Ramos (cell line): ENCODE data around the gene SASH1.

ENCODE experiments used
- in situ Hi-C: fragments of 300-500 bp; cut with MboI; formaldehyde crosslinking; loops from one replicate; pipeline ENCODE4 v1.14.3; 2022; ENCODE audit warnings: low sequenced_read_pairs; ENCODE audit not compliant: unreplicated experiment

Gene SASH1

DNA sequence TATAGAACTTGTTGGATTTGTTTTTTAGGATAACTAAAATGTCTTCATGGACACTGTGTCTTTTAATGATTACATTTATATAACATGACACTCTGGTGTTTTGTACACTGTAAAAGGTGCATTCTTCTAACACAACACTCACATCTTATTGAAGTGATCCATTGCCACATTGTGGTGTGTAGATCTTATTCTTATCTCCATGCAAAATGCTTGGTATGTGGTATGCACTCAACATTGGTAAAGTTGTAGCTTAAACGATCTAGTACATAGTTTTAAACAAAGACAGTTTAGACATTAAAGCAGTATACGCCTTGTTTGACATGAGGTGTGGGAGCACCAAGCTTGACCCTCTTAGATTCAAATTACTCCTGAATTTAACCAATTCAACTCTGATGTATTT, 84.7 kb downstream of the SASH1 start:
- in situ Hi-C loops = no loop called here

DNA sequence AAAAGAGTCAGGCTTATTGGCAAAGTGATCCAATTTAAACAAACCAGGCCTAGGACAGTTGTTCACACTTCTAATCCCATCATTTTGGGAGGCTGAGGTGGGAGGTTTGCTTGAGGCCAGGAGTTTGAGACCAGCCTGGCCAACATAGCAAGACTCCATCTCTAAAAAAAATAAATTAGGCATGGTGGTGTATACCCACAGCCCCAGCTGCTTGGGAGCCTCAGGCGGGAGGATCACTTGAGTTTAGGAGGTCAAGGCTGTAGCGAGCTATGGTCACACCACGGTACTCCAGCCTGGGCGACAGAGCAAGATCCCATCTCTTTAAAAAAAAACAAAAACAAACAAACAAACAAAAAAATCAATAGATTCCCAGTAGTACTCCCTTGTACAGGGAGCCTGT, 86.8 kb downstream of the SASH1 start:
- in situ Hi-C loops = no loop called here

DNA sequence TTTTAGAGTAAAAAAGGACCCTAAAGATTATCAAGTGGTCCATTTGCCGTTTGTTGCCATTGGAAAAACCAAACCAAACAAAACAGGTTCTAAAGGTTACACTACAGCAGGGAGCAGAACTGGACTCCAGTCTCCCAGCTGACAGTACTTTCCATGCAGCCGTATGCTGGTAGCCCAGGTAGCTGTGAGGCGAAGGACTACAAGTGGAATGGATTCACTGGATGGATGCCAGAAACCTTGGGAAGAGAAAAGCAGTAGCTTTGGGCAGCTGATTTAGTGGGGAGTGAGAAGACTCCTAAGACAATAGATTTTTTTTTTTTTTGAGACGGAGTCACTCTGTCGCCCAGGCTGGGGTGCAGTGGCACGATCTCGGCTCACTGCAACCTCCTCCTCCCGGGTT, 88.3 kb downstream of the SASH1 start:
- in situ Hi-C loops = no loop called here

DNA sequence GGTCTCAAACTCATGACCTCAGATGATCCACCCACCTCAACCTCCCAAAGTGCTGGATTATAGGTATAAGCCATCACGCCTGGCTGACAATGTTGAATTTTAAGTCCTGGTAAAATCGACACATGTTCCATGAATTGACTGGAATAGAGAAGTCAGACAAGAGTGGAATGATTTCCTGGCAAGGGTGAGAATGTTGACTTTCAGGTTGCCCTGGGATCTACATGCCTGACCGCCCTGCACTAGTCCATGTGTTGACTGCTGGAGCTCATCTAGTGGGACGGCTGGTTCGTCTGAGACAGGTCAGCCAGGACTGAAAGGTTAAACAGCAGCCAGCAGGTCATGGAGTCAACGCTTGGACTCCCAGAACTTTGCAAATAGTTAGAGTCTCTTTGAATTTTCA, 88.8 kb downstream of the SASH1 start:
- in situ Hi-C loops = no loop called here

DNA sequence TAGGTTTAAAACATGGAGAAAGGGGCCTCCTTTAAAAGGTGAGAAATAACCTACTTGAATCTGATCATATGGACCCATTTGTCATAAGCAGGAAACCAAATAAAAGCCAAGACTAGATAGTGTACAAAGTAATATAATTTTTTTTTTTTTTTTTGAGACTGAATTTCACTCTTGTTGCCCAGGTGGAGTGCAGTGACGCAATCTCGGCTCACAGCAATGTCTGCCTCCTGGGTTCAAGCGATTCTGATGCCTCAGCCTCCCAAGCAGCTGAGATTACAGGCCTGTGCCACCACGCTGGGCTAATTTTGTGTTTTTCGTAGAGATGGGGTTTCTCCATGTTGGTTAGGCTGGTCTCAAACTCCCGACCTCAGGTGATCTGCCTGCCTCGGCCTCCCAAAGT, 89.2 kb downstream of the SASH1 start:
- in situ Hi-C loops = no loop called here

DNA sequence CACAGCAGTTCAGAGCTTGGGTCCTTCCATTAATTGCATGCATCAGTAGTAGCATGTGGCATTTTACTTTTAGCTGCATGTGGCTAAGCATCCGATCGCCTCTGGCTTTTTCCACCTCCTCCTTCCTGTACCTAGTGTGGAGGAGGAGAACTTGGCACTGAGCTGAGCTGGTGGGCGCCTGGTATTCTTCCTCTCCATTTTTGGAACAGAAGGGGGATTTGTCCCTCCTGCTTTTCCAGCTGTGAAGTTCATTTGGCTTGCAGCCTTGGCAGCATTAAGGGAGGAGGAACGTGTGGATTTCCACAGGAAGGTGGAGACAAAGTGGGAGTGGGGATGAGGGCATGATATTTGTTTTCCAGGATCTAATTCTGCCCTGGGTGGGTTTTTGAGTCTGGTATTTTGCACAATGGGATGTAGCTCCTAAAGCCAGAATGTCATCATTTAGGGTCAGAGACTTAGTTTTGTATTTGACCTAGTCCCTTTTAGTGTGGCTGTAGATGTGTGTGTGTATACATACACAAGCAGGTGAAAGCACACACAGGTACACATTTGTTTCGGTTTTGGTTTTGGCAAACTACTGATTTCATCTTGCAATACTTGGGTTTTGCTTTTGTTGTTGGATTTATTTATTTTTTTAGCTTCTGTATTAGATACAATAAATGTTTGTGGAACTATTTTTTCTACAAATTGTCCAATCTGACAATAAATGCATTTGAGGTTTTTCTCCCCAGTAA, 90.0 kb downstream of the SASH1 start:
- in situ Hi-C loops = no loop called here

DNA sequence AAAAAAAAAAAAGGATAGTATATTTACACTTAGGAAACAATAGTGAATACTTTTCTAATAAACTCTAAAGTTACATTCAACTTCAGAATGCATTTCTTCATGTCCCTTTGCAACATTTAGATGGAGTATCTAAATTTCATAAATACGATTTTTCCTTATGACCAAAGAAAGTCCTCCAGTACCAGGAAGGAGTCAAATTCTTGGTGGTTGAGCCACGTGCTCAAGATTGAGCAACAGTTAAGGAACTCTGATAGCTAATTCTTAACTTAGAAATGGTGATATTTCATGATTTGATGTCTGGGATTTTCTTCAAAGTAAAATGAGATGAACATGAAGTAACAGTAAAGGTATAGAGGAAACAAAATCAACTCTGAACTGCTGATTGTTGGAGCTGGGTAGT, 92.7 kb downstream of the SASH1 start:
- in situ Hi-C loops = no loop called here

DNA sequence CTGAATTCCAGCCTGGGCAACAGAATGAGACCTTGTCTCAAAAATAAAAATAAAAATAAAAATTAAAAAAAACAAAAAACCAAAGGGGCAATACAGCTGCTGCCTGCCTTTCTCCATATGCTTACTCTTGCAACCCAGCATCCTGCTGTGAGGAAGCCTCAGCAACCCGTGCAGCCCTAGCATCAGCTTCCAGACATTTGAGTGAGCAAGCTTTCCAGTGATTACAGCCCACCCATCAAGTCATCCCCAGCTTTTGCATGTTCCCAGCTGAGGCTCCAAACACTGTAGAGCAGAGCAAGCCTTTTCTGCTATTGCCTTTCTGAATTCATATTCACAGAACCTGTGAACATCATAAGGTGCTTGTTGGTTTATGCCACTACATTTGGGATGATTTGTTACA, 93.8 kb downstream of the SASH1 start:
- in situ Hi-C loops = no loop called here

DNA sequence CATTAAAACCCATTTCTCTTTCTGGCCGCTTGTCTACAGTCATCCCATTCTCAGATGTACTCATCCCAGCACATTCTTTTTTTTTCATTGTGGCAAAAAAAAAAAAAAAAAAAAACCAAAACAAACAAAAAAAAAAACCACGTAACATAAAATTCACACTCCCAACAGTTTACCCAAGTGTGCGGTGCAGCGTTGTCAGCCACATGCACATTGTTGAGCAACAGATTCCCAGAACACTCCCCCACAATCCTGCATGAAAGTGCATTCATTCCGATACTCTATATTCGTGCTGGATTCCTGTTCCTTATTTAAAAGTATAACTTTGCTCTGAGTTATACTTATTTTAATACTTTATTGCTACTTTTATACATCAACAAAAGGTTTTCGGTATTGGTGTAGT, 96.0 kb downstream of the SASH1 start:
- in situ Hi-C loops = no loop called here

DNA sequence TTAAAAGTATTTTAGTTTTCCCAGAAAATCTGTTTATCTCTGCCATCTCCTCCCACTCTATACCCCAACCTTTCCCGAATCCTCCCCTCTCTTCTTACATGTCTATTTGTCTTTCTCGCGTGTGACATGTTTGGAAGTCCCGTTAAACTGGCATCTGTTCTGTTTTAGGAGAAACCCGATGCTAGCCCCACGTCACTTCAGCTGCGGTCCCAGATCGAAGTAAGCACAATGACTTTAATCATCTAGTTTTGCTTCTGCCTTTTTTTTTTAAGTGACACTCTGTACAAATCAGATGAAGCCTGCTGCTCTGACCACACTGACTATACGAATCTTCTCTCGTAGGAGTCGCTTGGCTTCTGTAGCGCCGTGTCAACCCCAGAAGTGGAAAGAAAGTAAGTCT, 97.4 kb downstream of the SASH1 start:
- in situ Hi-C loops = no loop called here

DNA sequence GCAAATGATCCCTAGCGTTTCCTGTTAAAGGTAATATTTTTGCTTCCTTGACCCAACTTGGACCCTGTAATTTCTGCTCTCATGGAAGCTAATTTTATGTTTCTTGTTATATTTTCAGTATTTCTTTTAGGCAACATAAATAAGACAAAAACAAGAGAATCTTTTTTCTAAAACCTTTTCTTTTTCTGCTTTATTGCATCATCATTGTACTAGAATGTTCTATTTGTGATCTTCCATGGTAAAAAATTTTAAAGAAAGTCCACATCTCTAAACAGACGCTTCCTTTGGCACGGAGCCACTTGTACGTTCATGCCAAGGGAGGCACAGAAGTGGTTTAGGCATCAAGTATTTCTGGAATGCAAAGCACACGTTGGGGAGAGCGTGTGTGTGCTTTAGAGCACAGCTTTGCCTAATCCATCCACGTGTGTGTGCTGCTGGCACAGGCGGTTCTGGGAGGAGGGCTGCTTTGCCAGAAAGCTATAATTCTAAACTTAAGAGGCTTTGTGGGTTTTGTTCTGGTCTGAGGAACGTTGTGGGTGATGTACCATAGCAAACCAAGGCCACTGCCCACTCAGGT, 98.3 kb downstream of the SASH1 start:
- in situ Hi-C loops = no loop called here

DNA sequence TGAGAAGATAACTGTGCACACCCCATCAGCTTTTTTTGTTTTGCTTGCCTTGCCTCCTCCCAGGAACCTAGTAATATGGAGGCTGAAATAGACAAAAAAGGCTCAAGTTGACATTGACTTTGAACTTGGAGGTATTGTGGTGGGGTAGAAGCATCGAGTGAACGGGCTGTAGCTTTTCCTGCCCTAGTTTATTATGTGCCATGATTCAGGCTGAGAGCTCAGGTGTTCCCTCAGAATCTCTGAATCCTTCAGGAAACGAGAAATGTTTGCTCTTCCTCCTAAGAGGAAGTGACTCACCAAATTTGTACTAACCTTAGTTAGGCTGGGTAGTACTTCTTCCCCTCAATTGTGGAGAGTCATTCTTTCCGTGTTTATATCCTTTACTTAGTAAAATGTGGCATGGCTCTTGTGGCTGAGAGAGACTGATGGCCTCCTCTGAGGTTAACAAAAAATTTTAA, 98.8 kb downstream of the SASH1 start:
- in situ Hi-C loops = no loop called here

DNA sequence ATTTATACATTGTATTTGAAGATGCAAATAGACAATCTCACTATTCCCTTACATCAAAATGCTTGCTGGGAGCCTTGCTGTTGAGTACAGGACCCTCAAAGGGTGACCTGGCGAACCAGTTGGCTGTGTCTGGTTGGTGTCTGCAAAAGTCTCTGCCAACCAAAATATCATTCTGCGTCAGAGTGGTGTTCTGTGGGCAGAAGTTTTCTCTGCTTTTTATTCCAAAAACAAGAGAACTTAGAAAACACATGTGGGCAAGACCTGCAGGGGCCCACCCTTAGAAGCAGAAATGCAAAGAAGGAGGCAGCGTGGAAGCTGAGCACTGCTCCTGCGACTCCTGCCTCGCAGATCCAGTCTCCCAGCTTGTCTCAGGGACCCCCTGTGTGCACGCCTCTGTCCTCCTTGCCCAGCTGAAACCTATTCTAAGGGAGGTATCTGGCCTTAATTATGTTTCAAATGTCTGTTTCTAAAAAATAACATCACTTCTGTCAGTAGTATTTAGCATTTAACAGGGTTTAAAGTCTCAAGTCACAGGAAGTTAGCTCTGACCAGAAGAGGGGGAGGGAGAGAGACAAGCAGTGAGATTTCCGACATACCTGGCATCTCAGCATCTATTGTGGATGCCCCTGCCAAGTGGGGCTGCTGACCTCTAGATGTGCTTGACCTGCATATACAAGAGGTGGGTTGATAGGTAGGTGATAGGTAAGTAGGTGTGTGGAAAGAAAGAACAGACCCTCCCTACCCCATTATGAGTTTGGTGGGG, 101.3 kb downstream of the SASH1 start:
- in situ Hi-C loops = no loop called here

DNA sequence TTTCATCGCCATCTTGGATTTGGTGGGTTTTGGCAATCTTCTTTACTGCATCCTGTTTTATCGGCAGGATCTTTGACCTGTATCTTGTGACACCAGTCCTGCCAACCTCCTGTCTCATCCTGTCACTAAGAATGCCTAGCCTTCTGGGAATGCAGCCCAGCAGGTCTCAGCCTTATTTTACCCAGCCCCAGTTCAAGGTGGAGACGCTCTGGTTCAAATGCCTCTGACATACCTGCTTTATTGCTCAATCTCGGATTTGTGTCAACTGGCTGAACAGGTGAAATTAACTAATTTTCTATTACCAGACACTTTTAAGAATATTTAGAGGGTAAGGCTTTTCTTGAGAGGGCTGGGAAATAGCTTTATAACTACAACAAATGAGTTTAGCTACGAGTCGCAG, 102.5 kb downstream of the SASH1 start:
- in situ Hi-C loops = no loop called here

DNA sequence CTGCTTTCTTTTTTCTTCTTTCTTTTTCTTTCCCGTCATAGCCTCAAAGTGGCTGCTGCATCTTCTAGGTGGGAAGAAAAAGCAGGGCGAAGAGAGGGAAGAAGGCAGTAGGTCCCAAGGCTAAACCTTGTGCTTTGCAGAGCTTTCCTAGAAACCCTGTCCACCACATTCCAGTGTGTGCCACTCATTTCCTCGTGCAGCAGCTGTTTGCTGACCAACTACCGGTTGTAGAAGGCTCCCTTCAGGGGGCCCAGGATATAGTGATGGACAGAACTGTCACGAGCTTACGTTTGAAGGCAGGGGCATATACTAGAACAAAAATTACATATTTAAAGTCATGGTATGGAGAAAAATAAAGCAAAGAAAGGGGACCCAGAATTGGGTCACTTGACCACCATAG, 103.0 kb downstream of the SASH1 start:
- in situ Hi-C loops = no loop called here

DNA sequence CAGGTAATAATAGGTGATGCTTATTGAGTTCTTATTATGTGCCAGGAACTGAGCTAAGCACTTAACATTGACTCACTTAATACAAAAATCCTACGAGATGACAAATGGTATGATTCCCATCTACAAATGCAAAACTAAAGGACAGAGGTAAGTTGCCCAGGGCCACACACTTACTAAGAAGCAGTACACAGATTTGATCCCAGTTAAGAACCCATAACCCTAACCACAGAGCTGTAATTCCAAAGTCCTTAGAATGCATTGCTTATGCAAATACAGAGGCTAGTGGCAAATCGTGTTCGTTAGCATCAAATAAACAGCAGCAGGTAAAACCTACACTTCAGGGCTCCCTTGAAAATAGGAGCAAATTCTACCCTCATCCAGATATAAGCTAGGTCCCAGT, 104.0 kb downstream of the SASH1 start:
- in situ Hi-C loops = no loop called here

DNA sequence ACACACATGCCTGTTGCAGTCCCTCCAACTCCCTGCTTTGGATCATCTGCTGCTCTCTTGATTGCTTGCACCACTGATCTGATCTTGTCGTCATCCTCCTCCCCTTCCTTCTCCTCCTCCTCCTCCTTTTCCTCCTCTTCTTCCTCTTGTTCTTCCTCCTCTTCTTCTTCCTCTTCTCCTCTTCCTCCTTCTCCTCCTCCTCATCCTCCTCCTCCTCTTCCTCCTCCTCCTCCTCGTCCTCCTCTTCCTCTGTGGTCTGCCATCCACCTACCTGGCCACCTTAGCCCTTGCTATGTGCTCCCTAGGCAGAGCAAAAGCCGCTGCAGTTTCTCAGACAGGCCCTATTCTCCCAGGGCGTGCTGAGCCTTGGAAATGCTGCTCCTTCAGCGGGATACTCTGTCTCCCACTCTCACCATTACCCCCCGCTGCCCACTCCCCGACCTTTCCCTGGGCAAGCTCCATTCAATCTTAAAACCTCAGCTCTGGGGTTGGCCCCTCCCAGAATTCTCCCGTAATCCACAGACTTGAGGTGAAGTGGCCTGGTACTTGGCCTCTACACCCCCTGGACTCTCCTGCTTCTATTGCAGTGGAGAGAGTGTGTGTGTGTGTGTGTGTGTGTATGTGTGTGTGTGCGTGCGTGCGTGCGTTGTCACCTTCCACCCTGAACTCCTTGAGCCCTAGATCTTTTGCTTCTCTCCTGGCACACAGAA, 105.0 kb downstream of the SASH1 start:
- in situ Hi-C loops = no loop called here

DNA sequence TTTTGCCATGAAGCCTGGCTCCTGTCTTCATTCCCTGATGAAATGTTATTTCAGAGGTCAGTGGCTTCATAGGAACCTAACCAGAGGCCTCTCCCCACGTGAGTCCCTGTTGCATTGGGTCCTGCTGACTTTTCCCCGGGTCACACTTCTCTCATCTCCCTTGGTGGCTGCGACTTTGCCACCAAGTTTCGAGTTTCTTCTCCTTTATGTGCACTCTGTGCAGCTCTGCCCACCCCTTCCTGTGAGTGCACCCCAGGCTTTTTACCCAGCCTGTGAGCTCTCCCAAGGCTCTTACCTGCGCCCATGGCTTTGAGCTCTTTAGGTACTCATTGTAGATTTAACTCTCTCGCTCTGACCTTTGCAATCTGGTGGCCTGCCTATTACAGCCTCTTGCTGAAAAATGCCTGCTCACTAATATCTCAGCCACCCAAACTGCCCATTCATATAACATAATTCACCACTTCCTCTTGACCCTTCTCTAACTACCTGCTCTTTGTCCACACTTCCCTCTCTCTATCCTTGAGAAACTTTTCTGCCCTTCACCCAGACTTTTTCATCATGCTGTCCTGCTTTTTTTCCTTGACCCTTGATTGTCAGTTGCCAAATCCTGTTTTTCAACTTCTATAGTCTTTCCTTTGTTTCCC, 105.9 kb downstream of the SASH1 start:
- in situ Hi-C loops = no loop called here

DNA sequence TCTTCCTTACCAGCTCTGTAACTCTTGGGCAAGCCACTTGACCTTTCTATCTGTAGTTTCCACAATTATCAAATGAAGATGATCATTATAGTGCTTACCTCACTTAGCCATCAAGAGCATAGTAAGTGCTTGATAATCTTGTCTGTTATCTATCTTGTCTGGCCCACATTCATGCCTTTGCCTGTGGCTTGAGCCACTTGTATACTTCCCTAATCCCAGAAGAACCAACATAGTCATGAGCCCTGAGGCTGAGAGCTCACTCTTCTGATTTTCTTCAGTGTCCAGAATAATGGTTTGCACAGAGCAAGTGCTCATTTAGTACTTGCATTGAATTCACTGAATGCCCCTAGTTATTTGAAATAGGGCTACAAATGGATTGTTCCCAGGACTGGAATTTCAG, 108.2 kb downstream of the SASH1 start:
- in situ Hi-C loops = loop anchor here (25.0 kb wide), 1 partner anchor 264 kb away; no protein-coding TSS in a partner anchor

DNA sequence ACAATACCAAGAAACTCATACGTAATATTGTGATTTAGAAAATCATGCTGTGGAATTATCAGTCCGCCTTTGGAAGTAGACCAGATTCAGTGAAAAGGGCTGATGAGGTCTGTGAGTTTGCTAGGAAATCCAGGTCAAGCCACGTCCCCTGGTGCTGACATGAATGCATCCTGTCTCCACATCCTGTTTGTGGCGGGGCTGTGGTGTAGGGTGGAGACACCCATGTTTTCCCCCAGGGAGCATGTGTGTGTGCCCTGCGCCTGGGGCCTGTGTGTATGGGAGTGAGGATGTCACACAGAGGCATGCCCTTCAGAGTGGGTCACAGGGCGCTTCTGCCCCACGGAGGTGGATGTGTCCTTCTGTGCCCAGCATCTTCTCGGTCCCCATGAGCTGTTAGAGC, 109.1 kb downstream of the SASH1 start:
- in situ Hi-C loops = loop anchor here (25.0 kb wide), 1 partner anchor 264 kb away; no protein-coding TSS in a partner anchor
